Heart left ventricle (tissue), 13 donors: ENCODE results near the gene ZSWIM4.

Source experiments
- CTCF ChIP-seq, 12 donors: fragments of 200-600 bp; sonication (generic) in 4 of 12; IDR thresholded peaks; one replicate each; pipeline versions ENCODE4 v1.5.0 to v1.8.0; 2018 to 2022; ENCODE audit warnings: antibody characterized with exemption in 12 of 12, mild to moderate bottlenecking in 5 of 12
- POLR2A ChIP-seq, 2 donors: fragments of 450-650 bp; IDR thresholded peaks; one replicate each; pipeline ENCODE4 v1.6.1; 2017; ENCODE audit warnings: antibody characterized with exemption in 2 of 2, mild to moderate bottlenecking in 2 of 2, moderate library complexity in 2 of 2
- donor health status: ischemic (EF 13 %, LVEDD 7.1; RV severe dilation, severe dysfunction).
- donor health status: DM: no; HTN: yes; CAD: no.
- donor health status: DM: no; HTN: no; CAD: no.
- donor health status: ischemic (EF 25% LVEDD 6.9; RV normal size, moderate dysfunction).
- donor health status: ischemic (EF 25% LVEDD 5.7; RV mildly dilated, moderate dysfunction).
- donor health status: ischemic (EF 35%, LVEDD 5.7; RV mildly dilated, moderate dysfunction).
- donor health status: nonischemic (EF 11% LVEDD 7.7; RV severe dilation, severe dysfunction).
- donor health status: DM: yes; HTN: yes; CAD: no.
- donor health status: PGD.
- donor health status: ischemic (EF 29% LVEDD 5.4; RV normal size, mild dysfunction).
- donor health status: nonischemic (EF 23%, LVEDD 6.1; RV moderate dilation, normal function).

DNA sequence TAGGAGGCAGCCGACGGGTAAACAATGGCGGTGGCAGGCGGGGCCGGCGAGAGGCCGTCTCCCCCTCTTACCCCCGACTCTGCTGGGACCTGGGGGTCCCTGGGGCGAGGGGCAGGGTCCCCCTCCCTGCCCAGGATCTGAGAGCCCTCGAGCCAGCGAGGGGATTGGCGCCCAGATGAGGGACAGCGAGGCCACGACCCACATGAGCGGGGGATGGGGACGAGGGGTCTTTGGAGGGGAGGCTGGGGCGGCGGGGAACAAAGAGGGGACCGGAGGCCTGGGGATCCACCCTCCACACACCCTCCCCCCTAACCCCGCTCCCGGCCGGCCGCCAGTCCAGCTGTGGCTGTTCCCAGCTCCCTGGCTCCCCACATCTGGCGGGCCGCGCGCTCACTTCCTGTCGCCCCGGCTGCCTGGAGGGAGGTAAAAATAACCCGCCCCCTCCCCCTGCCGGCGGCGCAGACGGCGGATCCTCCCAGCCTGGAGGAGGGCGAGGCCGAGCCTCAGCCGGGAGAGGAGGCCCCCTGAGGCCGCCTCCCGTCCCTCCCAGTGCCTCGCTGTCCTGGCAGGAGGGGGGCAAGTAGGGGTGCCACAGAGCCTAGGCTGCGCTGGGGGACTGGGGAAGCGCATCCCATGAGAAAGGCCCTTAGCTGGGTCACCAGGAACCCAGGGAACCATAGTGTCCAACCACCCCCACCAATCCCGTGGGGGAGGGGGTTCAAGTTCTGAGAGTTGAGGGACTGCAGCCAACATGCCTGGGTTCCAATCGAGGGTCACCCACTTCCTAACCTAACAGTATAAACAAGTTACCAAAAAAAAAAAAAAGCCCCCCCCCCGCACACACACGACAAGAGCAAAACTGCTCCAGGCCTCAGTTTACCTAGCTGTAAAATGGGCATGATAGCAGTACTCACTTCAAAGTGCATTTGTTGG lies 52.4 kb downstream of the ZSWIM4 start:
- peak in 1 of 2 donors; percentile 80 for TF ChIP-seq POLR2A (IDR thresholded peaks at IDR 0.05)
- TF ChIP-seq CTCF (IDR thresholded peaks at IDR 0.05) = peak in 10 of 12 donors; percentile 9 to 56 (median 34)
